IPS-18c (cell line): ENCODE measurements around the gene GDF9.
A peak's percentile ranks its signal among the peaks of the same experiment; 100 is the strongest.

ENCODE experiments used
- H3K4me3 ChIP-seq: 2 replicates; pipeline ENCODE4 v1.7.0; 2013; ENCODE audit warnings: low read depth, mild to moderate bottlenecking, low read length, moderate library complexity; ENCODE audit not compliant: insufficient read depth
- H3K9me3 ChIP-seq: one replicate; pipeline ENCODE4 v1.6.1; 2013; ENCODE audit warnings: mild to moderate bottlenecking, low read length, moderate library complexity; ENCODE audit not compliant: control insufficient read depth, insufficient read depth

GDF9 gene

GRCh38 chr5:132827943-132828673 is 38.2 kb downstream of the GDF9 start:
- Histone ChIP-seq H3K4me3 (no peak overlapping the region), H3K9me3 (peaks cover 4% of the 10 kb centered on the region)

GRCh38 chr5:132826424-132827082 is 39.7 kb downstream of the GDF9 start:
- Histone ChIP-seq H3K9me3 (peaks cover 4% of the 10 kb centered on the region), H3K4me3 (no peak overlapping the region; the same call in 1 of the 2 replicates)

GRCh38 chr5:132825834-132826391 is 40.4 kb downstream of the GDF9 start:
- H3K4me3 ChIP-seq: peak overlapping the region; percentile 52
- peaks cover 4% of the 10 kb centered on the region for H3K9me3 ChIP-seq

- peak overlapping the region; percentile 52 for H3K4me3 ChIP-seq
- peaks cover 4% of the 10 kb centered on the region for H3K9me3 ChIP-seq
Measured at GRCh38 chr5:132825033-132825833, 41.0 kb downstream of the GDF9 start.

- H3K4me3 ChIP-seq: no peak overlapping the region
- H3K9me3 ChIP-seq: peaks cover 4% of the 10 kb centered on the region
Measured at GRCh38 chr5:132824426-132824825, 41.8 kb downstream of the GDF9 start.

- peaks cover 4% of the 10 kb centered on the region for H3K9me3 ChIP-seq
- H3K4me3 ChIP-seq: peak overlapping the region; percentile 46; the same call in 1 of the 2 replicates
Measured at GRCh38 chr5:132823481-132824050, 42.7 kb downstream of the GDF9 start.

GRCh38 chr5:132822650-132823480 is 43.4 kb downstream of the GDF9 start:
- H3K9me3 ChIP-seq: peaks cover 2% of the 10 kb centered on the region
- H3K4me3 ChIP-seq: peak overlapping the region; percentile 46; the same call in 1 of the 2 replicates

GRCh38 chr5:132821791-132822190 is 44.5 kb downstream of the GDF9 start:
- H3K9me3 ChIP-seq: peaks cover 2% of the 10 kb centered on the region
- H3K4me3 ChIP-seq: no peak overlapping the region

GRCh38 chr5:132821350-132821749 is 44.9 kb downstream of the GDF9 start:
- Histone ChIP-seq H3K9me3 (peaks cover 2% of the 10 kb centered on the region), H3K4me3 (no peak overlapping the region)

GRCh38 chr5:132820162-132820754 is 46.0 kb downstream of the GDF9 start:
- Histone ChIP-seq H3K4me3 (no peak overlapping the region), H3K9me3 (peaks cover 2% of the 10 kb centered on the region)

GRCh38 chr5:132819468-132819867 is 46.8 kb downstream of the GDF9 start:
- Histone ChIP-seq H3K9me3 (peaks cover 2% of the 10 kb centered on the region), H3K4me3 (no peak overlapping the region)

- peaks cover 7% of the 10 kb centered on the region for H3K9me3 ChIP-seq
- H3K4me3 ChIP-seq: no peak overlapping the region
Measured at GRCh38 chr5:132817011-132817410, 49.3 kb downstream of the GDF9 start.

- Histone ChIP-seq H3K4me3 (no peak overlapping the region), H3K9me3 (peaks cover 7% of the 10 kb centered on the region)
Measured at GRCh38 chr5:132816554-132816953, 49.7 kb downstream of the GDF9 start.

- peaks cover 7% of the 10 kb centered on the region for H3K9me3 ChIP-seq
Measured at GRCh38 chr5:132816083-132816482, 50.2 kb downstream of the GDF9 start.

GRCh38 chr5:132815454-132815853 is 50.8 kb downstream of the GDF9 start:
- H3K4me3 ChIP-seq: no peak overlapping the region
- H3K9me3 ChIP-seq: peaks cover 7% of the 10 kb centered on the region

More at GRCh38 chr5:132816083-132816482, 50.2 kb downstream of the GDF9 start:
- no peak overlapping the region for H3K4me3 ChIP-seq
